GM12891 (cell line): ENCODE data around the gene PDZRN4.
"Not testable (repeated sequence)": the region's sequence is repeated elsewhere in the genome, so short reads cannot be mapped to it uniquely, and the experiment has no call there.

Experiments used
- POLR2A ChIP-seq: IDR thresholded peaks from 2 replicates; pipeline ENCODE4 v1.6.1; 2011; ENCODE audit warnings: low read depth, low read length, control low read depth
- POLR2AphosphoS5 ChIP-seq: IDR thresholded peaks from 2 replicates; pipeline ENCODE4 v1.6.1; 2011; ENCODE audit warnings: low read depth, low read length, control low read depth
- SPI1 ChIP-seq: IDR thresholded peaks from 2 replicates; pipeline ENCODE4 v1.6.1; 2011; ENCODE audit warnings: low read depth, low read length, control low read depth

DNA sequence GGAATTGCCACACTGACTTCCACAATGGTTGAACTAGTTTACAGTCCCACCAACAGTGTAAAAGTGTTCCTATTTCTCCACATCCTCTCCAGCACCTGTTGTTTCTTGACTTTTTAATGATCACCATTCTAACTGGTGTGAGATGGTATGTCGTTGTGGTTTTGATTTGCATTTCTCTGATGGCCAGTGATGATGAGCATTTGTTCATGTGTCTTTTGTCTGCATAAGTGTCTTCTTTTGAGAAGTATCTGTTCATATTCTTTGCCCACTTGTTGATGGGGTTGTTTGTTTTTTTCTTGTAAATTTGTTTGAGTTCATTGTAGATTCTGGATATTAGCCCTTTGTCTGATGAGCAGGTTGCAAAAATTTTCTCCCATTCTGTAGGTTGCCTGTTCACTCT lies 8.6 kb upstream of the PDZRN4 start:
- TF ChIP-seq POLR2A, SPI1, POLR2AphosphoS5: not testable (repeated sequence)
